HTERT RPE-1 (cell line): Measurements from ENCODE around the gene UBN1.
"Not testable (repeated sequence)": the region's sequence is repeated elsewhere in the genome, so short reads cannot be mapped to it uniquely, and the experiment has no call there.

Source experiments
- in situ Hi-C: fragments of 300-500 bp; cut with MboI; formaldehyde crosslinking; loops from 4 replicates; pipeline ENCODE4 v1.14.3; 2020; ENCODE audit warnings: low sequenced_read_pairs

UBN1 gene

DNA sequence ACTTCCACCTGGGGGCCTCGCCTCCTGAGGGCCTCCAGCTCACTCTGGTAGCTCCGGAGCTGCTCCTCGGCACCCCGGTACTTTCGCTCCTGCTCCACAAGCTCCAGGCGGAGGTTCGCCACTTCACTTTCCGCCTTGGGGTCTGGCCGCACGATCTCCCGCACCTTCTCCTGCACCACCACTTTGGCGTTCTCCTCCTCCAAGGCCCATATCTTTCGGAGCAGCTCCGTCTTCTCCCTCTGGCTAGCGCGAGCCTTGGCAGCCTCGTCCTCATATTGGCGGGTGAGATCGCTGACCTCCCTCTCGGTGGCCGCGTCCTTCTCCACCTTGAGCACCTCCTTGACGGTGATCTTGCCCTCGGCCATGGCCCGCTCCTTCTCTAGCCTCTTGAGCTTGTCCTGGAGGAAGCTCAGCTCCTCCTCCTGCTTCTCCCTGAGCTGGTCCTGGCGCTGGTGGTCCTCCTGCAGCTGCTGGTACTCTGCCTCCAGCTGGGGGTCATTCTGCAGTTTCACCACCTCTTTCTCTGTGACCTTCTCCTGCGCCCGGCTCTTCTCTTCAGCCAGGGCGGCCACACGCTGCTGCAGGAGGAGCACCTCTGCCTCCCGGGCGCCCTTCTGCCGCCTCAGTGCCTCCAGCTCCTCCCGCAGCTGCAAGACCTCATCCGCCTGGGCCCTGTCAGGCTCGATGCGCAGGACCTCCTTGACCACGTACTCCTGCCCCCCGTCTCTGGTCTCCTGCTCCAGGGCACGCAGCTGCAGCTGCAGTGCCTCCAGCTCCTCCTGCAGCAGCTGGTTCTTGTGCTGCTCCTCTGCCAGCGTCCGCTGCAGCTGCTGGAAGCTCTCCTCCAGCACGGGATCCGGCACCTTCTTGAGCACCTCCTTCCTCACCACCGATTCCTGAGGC, 37.9 kb downstream of the UBN1 start:
- in situ Hi-C loops = no loop called here

DNA sequence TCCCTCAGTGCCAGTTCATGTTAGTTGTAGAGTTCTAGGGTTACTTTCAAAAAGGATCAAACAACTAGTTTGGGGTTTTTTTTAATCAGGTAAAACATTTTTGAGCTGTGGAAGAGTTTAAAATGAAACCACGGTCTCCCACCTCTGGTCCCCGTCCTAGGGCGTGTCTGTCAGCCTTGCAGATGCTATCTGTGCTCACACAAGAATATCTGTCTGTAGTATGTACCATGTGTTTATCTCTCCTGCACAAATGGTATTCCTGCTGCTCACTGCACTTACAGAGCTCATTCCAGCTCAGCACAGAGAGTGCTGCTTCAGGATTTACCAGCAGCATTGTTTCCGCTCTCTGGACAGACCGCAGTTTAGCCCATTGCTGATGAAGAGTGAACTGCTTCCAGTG, 38.9 kb downstream of the UBN1 start:
- in situ Hi-C loops = no loop called here

- in situ Hi-C loops = no loop called here
Measured at GRCh38 chr16:4888428-4889135, 41.3 kb downstream of the UBN1 start.

- in situ Hi-C loops = no loop called here
Measured at GRCh38 chr16:4890026-4890425, 42.7 kb downstream of the UBN1 start.

- in situ Hi-C loops = no loop called here
Measured at GRCh38 chr16:4890686-4891085, 43.4 kb downstream of the UBN1 start.

GRCh38 chr16:4891097-4891885, 44.0 kb downstream of the UBN1 start:
- in situ Hi-C loops = no loop called here

DNA sequence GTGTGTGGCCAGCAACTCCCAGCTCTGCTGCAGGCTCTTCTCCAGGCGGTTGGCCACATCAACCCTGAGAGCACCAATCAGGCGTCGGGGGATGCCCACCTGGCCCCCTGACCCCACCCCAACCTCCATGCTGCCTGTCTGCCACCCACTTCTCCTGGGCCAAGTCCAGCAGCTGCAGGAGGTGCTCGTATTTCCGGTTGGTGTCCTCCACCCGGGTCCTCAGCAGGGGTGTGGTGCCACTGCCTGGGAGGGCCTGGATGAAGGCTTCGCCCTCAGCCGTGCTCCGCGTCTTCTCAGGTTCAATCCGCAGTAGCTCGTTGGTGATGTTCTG, 44.6 kb downstream of the UBN1 start:
- in situ Hi-C loops = no loop called here

GRCh38 chr16:4892361-4893102, 45.3 kb downstream of the UBN1 start:
- in situ Hi-C loops = no loop called here

DNA sequence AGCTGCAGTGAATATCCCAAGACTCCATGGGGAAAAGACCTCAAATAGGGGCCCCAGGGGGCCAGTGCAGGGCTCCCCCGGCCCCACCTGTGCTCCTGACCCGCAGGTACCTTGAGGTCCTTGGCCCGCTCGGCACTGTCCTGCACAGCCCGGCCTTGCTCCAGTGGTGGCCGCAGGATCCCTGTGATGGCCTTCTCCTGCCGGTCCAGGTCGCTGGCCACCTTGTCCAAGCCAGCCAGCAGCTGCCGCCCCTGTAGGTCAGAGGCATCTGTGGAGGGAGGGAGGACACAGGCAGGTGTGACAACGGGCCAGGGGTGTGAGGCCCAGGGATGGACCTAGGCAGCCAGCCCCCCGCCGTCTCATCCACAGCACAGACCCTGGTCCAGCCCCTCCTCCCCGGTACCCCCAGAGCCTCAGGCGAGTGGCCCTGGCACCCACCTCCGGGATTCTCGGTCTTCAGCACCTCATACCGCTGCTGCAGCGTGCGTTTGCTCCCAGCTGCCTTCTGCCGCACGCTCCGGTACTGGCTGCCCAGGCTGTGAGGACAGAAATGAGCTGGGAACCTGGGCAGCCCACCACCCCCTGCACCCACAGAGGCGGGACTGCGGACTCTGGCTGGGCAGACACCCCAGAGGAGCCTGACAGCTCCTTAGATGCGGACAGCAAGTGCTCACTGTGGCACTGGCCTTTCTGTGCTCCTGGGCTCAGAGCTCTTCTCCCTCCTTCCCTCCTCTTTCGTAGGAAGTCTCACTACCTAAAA, 46.0 kb downstream of the UBN1 start:
- in situ Hi-C loops = no loop called here

DNA sequence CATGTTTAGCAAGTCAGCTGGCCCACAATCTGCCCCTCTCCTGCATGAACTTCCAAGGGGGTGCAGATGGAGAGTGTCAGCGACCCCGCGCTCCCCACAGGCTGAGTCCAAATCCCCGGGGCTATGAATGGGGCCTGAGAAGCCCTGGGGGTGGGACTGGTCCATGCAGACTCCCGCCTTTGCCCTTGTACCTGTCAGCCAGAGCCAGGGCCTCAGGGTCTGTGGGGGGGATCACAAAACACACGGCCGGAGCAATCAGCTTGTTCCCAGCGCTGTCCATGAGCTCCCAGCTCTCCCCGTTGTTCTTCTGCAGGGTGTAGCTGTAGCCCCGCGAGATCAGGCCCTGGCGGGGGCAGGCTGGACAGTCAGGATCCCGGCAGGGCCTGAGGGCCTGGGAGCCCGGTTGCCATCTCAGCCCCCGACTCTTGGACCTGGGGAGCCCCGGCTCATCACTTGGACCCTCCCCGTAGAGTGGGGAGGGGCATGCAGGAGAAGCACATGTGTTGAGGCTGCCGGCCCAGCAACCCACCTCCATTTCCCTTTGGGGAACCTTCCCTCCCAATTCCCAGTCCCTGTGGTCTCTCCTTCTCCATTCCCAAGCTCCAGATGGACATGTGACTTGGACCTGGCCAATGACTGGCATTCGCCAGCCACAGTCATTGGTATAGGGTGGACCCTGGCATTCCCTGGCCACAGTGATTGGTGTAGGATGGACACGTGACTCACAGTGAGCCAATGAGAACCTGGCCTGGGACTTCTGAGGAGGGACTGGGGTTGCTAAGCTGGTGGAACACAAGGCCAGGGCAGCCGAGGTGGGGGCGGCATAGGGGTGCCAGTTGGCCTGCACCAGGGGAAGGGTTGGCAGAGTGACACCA, 47.2 kb downstream of the UBN1 start:
- in situ Hi-C loops = no loop called here

- in situ Hi-C loops = no loop called here
Measured at GRCh38 chr16:4895366-4895765, 48.1 kb downstream of the UBN1 start.

GRCh38 chr16:4896761-4897160, 49.5 kb downstream of the UBN1 start:
- in situ Hi-C loops = not testable (repeated sequence)

- in situ Hi-C loops = no loop called here
Measured at GRCh38 chr16:4897328-4897727, 50.0 kb downstream of the UBN1 start.

DNA sequence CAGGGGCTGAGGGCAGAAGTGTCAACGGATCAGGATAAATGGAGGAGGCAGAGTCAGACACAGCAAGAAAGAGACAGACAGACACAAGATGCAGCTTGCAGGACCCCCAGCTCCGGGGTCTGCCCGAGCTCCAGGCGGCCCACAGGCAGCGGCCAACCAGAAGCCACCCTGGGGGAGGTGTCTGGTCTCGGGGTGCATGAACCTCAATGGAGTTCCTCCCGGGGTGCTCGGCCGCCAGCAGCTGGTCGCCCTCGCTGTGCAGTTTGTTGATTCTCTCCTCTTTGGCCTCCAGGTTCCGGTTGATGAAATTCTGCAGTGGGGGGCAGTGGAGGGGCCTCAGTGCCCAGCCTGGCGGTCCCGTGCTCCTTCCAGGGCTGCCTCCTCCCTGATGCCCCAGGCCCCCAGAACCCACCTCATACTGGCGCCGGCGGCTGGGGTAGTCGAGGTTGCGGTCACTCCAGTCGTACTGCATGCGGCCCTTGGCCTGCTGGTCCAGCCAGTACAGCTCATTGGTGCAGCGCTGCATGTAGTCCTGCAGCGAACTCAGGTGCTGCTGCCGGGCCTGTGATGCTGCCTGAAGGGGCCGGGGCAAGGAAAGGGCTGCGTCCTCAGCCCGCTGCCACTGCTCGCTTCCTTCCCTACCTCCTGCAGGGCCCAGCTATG, 51.7 kb downstream of the UBN1 start:
- in situ Hi-C loops = no loop called here

GRCh38 chr16:4899474-4899846, 52.2 kb downstream of the UBN1 start:
- in situ Hi-C loops = no loop called here

DNA sequence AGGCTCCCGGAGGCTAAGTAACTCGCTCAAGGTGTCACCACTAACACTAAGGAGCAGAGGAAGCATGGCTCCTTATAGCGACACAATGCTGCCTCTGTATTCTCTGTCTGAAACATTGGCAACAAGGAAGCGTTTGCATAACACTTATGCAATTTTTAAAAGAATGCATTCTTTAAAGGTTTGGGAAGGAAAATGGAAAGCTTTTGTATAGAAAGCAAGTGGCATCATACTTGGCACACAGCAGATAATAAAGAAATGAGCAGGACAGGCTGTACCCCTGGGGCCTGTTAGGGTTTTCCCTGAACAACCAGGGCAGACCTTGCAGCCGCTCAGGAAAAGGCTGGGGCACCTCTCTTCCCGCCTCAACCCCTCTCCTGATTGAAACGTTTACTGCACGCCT, 52.8 kb downstream of the UBN1 start:
- in situ Hi-C loops = no loop called here

DNA sequence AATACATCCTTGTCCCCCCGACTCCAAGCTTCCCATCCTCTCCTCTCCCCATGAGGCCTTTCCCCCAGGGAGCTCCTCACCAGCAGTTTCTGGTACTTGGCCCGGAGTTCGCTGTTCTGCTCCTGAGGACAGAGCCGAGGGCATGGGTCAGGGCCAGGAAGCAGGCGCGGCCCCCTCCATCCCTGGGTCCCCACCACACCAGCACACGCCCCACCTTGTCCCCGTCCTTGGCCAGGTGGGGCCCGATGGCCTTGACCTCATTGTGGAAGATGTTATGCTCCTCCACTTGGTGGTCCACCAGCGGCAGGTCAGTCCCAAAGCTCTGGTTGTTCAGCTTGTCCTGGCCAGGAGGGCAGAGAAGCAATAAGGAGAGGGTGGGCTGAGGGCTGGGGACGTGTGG, 53.5 kb downstream of the UBN1 start:
- in situ Hi-C loops = no loop called here

GRCh38 chr16:4902038-4902437, 54.8 kb downstream of the UBN1 start:
- in situ Hi-C loops = no loop called here
